CD4-positive, alpha-beta T cell treated with Interleukin-1 beta for 1 hour (primary cell): ENCODE results near the gene CCDC18.
"Not testable (repeated sequence)": the region's sequence is repeated elsewhere in the genome, so short reads cannot be mapped to it uniquely, and the experiment has no call there.

Source experiments
- DNase-seq, 2 donors: peaks; one replicate each; pipeline ENCODE4 v3.0.0-alpha.2; 2020 to 2022

Gene CCDC18

DNA sequence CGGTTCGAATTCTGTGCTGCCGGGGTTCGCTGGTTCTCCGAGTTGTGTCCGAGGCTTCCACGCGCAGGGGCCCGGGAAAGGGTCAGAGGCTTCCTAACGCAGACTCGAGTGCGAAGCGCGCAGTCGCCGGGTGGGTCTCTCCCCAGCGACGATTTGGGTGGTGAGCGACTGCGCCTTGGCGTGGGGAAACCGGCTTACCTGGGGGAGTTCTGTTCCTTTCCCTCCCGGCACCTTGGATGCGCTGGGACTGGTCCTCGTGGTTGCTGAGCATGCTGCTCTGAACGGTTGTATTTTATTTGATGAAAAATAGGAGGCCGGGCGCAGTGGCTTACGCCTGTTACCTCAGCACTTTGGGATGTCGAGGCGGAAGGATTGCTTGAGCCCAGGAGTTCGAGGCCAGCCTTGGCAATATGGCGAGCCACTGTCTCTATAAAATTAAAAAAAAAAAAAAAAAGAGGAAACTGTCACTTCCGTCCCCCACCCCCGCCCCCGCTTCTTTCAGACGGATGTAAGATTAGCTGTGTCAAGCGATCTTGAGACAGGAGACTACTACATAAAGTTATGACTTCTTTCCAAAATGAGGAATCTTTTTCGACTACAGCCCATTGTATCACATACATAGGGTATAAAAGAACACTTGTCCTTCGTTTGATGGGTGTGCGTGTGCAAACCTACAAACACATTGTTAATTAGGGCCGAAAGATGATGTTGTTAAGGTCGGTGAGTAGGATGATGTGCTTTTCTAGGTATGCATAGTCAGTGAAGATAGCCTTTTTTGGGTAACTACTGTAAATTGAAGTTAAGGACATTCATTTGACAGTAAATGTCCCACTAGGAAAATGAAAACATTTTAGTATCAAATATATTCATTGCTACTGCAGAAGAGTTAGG lies at the start of gene CCDC18:
CCDC18 (plus strand) TSS at position 2 of the 891 bp plus-strand sequence. CDS start 2,638 bp downstream, outside the sequence.
- DNase-seq, result peak; percentile 62 to 63

DNA sequence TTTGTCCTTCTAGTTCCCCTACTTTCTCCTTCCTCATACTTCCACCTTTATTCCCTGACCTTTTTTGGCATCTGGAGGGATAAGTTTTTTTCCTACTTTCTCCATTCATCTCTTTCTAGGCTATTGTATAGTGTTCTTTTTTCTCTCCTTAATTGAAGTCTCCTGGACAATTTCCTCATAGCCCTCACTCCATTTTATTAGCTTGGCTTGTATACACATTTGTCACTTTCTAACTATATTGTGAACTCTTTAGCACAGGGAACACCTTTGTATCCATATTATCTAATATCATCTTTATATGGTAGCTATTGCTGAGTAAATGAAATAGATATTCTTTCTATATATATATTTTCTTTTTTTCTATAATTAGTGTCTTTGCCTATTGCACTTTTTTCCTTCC lies 47.9 kb upstream of the CCDC18 start:
- DNase-seq, result no peak

- DNase-seq, result no peak
These were observed 44.1 kb upstream of the CCDC18 start for GRCh38 chr1:93136445-93136844.

DNA sequence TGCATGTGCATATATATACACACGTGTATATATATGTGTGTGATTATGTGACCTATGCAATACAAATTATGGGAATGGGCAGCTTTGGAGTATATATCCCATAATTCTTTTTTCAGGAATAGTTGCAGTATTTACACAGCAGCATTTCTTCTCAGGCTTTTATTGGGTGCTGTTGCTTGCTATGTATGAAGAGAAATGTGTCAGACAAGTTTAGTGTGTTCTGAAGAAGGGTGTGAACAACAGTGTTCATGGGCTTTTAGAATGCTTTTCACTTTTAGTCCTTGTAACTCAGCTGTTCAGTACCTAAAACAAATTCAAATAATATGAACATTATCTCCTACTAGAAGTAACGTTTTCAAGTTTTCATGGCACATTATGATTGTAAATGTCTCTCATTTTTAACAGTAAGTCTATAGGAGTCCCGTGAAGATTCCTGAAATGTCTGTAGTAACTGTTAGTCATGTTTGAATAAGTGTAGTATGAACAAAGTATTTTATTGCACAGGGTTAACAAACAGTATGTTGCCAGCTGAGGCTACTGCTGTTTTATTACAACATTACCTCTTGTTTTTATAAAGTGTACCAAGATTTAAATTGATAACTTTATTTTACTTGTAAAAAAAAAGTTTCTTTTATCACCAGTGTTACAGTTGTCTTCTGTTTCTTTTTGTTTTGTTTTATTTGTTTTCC lies 42.8 kb upstream of the CCDC18 start:
- no peak for DNase-seq

- no peak for DNase-seq
These were observed 40.4 kb upstream of the CCDC18 start for GRCh38 chr1:93140106-93140505.

- no peak for DNase-seq
These were observed 38.4 kb upstream of the CCDC18 start for GRCh38 chr1:93142161-93142560.

DNA sequence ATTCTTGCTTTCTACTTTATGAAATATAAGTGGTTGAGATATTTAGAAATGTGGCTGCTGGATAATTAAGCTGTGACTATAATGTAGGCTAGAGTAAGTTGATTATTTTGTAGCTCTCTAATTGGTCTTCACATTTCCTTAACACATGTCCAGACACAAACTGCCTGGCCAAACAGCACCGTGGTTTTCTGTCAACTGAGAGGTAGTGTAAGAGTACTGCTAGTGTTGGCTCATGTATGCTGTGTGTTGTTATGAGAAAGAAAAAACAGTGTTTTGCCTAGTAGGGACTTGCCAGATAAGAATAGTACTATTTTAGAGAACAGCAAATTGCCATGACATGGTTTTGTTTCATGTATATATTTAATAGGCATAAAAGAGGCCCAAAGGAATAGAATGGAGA lies 37.4 kb upstream of the CCDC18 start:
- no peak for DNase-seq

- no peak for DNase-seq
These were observed 36.8 kb upstream of the CCDC18 start for GRCh38 chr1:93143769-93144168.

DNA sequence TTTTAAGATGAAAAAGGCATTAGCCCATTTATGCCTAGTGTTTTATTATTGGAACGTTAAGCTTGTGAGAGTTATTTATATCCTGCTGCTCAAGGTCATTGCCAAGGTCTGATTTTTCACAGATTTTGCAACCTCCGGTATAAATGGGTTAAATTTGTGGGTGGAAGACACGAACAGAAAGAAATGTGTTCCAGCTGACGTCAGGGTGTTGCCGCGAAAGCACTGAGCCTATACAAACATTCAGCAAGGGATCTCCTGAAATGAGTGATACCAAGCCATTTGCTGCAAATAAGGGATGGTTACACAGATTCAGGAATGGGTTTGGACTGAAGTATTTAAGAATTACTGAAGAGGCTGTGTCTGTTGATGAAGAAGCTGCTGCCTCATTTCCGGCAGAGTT lies 32.5 kb upstream of the CCDC18 start:
- DNase-seq, result no peak

DNA sequence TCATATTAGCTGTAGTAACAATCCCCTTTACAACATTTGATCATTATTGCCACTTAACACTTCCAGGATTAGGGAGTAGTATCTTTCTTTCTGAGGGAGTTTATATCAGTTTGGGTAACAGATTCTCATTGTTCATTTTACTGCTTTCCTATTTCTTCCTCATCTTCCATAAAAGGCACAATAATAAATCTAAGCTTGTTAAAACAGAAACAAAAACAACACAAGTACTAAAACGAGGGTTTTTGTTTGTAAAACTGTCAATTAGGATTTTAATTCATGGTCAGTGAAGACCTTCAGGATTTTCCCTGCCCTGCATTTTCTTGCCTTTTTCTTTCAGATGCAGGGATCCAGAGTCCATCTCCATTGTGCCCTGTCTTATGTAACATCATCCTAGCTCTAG lies 29.8 kb upstream of the CCDC18 start:
- no peak for DNase-seq

GRCh38 chr1:93151474-93151873 lies 29.1 kb upstream of the CCDC18 start:
- DNase-seq, result no peak

DNA sequence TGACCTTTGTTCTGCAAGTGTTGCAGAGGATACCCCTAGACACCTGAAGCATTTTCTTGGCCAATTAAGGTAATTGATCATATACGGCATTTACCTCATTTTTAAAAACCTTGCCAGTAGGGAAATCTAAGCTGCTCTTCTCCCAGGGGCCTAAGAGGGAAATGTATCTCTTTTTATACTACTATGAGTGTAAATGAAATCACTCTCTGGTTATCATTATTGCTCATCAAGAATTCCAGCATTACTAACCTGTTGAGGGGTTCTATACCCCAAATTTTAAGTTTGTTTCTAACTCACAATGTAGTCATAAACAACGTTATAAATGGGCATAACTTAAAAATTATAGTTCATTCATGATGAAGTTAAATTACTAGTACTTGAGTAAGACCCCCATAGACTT lies 27.7 kb upstream of the CCDC18 start:
- no peak for DNase-seq

GRCh38 chr1:93154898-93155297 lies 25.6 kb upstream of the CCDC18 start:
- no peak for DNase-seq

- DNase-seq, result no peak
These were observed 25.2 kb upstream of the CCDC18 start for GRCh38 chr1:93155335-93155734.

GRCh38 chr1:93159337-93159736 lies 21.2 kb upstream of the CCDC18 start:
- no peak for DNase-seq

- DNase-seq, result not testable (repeated sequence)
These were observed 17.2 kb upstream of the CCDC18 start for GRCh38 chr1:93163314-93163713.

- DNase-seq, result no peak
These were observed 15.7 kb upstream of the CCDC18 start for GRCh38 chr1:93164816-93165215.

DNA sequence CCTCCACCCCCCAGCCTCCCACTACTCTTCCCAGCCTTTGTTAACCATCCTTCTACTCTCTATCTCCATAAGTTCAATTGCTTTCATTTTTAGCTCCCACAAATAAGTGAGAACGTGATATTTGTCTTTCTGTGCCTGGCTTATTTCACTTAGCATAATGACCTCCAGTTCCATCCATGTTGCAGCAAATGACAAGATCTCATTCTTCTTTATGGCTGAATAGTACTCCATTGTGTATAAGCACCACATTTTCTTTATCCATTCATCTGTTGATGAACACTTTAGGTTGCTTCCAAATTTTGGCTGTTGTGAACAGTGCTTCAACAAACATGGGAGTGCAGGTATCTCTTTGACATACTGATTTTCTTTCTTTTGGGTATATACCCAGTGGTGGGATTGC lies 14.6 kb upstream of the CCDC18 start:
- not testable (repeated sequence) for DNase-seq

GRCh38 chr1:93167006-93167405 lies 13.5 kb upstream of the CCDC18 start:
- no peak for DNase-seq

- not testable (repeated sequence) for DNase-seq
These were observed 10.3 kb upstream of the CCDC18 start for GRCh38 chr1:93170141-93170678.

- DNase-seq, result no peak
These were observed 8.9 kb upstream of the CCDC18 start for GRCh38 chr1:93171549-93172034.

DNA sequence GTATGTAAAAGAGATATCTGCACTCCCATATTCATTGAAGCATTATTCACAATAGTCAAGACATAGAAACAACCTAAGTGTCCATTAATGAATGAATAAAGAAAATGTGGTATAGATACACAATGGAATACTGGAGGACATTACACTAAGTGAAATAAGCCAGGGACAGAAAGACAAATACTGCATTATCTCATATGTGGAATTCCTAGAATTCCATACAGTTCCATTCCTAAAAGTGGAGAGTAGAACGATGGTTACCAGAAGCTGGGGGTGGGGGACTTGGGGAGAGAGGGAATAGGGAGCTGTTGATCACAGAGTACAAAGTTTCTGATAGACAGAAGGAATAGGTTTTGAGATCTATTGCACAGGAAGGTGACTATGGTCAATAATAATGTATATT lies 7.7 kb upstream of the CCDC18 start:
- no peak for DNase-seq

DNA sequence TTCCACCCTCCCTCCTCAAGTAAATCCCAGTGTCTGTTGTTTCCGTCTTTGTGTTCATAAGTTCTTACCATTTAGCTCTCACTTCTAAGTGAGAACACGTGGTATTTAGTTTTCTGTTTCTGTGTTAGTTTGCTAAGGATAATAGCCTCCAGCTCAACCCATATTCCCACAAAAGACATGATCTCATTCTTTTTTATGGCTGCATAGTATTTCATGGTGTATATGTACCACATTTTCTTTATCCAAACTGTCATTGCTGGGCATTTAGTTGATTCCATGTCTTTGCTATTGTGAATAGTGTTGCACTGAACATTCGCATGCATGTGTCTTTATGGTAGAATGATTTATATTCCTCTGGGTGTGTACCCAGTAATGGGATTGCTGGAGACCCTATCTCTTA lies 5.9 kb upstream of the CCDC18 start:
- DNase-seq, result not testable (repeated sequence)

- no peak for DNase-seq
These were observed 2.5 kb upstream of the CCDC18 start for GRCh38 chr1:93177991-93178390.
